ENCODE results near the gene CLIP1. TPM values are rescaled to one million over a fixed set of nuclear protein-coding genes. Genes with fewer than 3 reads are reported as not detected.

The CLIP1 gene
- total RNA-seq, 4 donors from 2014 or later: 86.7 to 103 (median 103) TPM

- no peak for TF ChIP-seq CTCF (IDR thresholded peaks at IDR 0.05; ENCODE audit: low read depth)
Measured at GRCh38 chr12:122435186-122435585, 12.7 kb upstream of the CLIP1 start.

GRCh38 chr12:122427403-122427802, 4.9 kb upstream of the CLIP1 start:
- TF ChIP-seq CTCF (IDR thresholded peaks at IDR 0.05; ENCODE audit: low read depth): no peak

GRCh38 chr12:122423258-122424165, 1.0 kb upstream of the CLIP1 start:
- no peak for TF ChIP-seq CTCF (IDR thresholded peaks at IDR 0.05; ENCODE audit: low read depth)

- TF ChIP-seq CTCF (IDR thresholded peaks at IDR 0.05; ENCODE audit: low read depth): no peak
Measured at GRCh38 chr12:122422730-122423257, 325 bp upstream of the CLIP1 start.

- TF ChIP-seq CTCF (IDR thresholded peaks at IDR 0.05; ENCODE audit: low read depth): no peak
Measured at GRCh38 chr12:122421187-122421820, 1.2 kb downstream of the CLIP1 start.

GRCh38 chr12:122420471-122421162, 1.9 kb downstream of the CLIP1 start:
- TF ChIP-seq CTCF (IDR thresholded peaks at IDR 0.05; ENCODE audit: low read depth): no peak

Measured in subcutaneous adipose tissue (tissue), 4 donors.